Measurements from ENCODE around the gene SNURF.

- TF ChIP-seq CTCF (IDR thresholded peaks at IDR 0.05; ENCODE audit: insufficient read depth, low read depth, low read length) (no peak), EZH2 (IDR thresholded peaks at IDR 0.05; ENCODE audit: insufficient read depth, low read length) (no peak)
These were observed 22.1 kb downstream of the SNURF start for GRCh38 chr15:24976932-24977331.
